ENCODE results near the gene DBP. TPM values are rescaled to one million over a fixed set of nuclear protein-coding genes. Genes with fewer than 3 reads are reported as not detected.

DBP gene
- total and polyA plus RNA-seq, 10 of the 15 experiments (the other 5 are each of a cell fraction or from before 2014, with no cell fraction given), result 2.0 to 10.6 (median 6.9) TPM

- ChIA-PET RAD21 (ENCODE audit: unreplicated experiment) (no interaction called here), POLR2A (no interaction called here), SMC1A (ENCODE audit: uncharacterized antibody, unreplicated experiment) (no interaction called here), CTCF (interaction anchor here (0.9 kb wide), 1 partner anchor 19 kb away, joined by 3 read pairs; no protein-coding TSS in a partner anchor)
- intact Hi-C loops (cut with micrococcal nuclease; ENCODE audit: unreplicated experiment), result no loop called here
- WGBS (ENCODE audit: insufficient coverage, insufficient replicate concordance, low lambda C conversion rate, missing lambda C conversion rate), result 80% methylated on average over 39 of the region's 39 CpGs
- ATAC-seq, result no peak
- no peaks in the 10 kb centered on the region for H3K27me3 ChIP-seq (replicated peaks in 1 of 2; ENCODE audit: control insufficient read depth in 2 of 2, insufficient read depth in 2 of 2, low read length in 1 of 2)
- no peaks in the 10 kb centered on the region for H3K4me1 ChIP-seq (ENCODE audit: control insufficient read depth, insufficient read depth, low read length)
- no peak overlapping the region for H3K4me3 ChIP-seq
- H3K4me2 ChIP-seq (ENCODE audit: control insufficient read depth, insufficient read depth), result no peak overlapping the region
- no peak for FAIRE-seq
- no peaks in the 10 kb centered on the region for H4K20me1 ChIP-seq (ENCODE audit: control insufficient read depth, insufficient read depth)
- no peaks in the 10 kb centered on the region for H3K9me3 ChIP-seq (replicated peaks; ENCODE audit: control insufficient read depth, insufficient read depth, low read length)
- DNase-seq (ENCODE audit: low read depth, low spot score), result no peak
- H3K79me2 ChIP-seq (ENCODE audit: control insufficient read depth, insufficient read depth, low read length), result no peaks in the 10 kb centered on the region
- no peak overlapping the region for H3K9ac ChIP-seq (ENCODE audit: control insufficient read depth, insufficient read depth, low read length)
- in situ Hi-C loops (cut with MboI), result no loop called here
- no peaks in the 10 kb centered on the region for H3K36me3 ChIP-seq (ENCODE audit: control insufficient read depth in 2 of 2, insufficient read depth in 2 of 2, low read length in 1 of 2)
- no peak overlapping the region for H2AFZ ChIP-seq (ENCODE audit: control insufficient read depth, low read depth, low read length)
- no peak overlapping the region for H3K27ac ChIP-seq (ENCODE audit: control insufficient read depth, insufficient read depth)
- no TSS peak for BruUV-seq (replicated peaks)
- TF ChIP-seq SMAD5 (IDR thresholded peaks at IDR 0.05; ENCODE audit: low read depth), result no peak
- TF ChIP-seq ZNF274 (IDR thresholded peaks at IDR 0.05; ENCODE audit: insufficient read depth, insufficient read length), result no peak
- no peak for TF ChIP-seq MTA2 (IDR thresholded peaks at IDR 0.05; ENCODE audit: low read depth)
- TF ChIP-seq FOXK2 (IDR thresholded peaks at IDR 0.05), result no peak
- TF ChIP-seq, protein P1, sequence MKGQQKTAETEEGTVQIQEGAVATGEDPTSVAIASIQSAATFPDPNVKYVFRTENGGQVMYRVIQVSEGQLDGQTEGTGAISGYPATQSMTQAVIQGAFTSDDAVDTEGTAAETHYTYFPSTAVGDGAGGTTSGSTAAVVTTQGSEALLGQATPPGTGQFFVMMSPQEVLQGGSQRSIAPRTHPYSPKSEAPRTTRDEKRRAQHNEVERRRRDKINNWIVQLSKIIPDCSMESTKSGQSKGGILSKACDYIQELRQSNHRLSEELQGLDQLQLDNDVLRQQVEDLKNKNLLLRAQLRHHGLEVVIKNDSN (IDR thresholded peaks at IDR 0.05; ENCODE audit: borderline replicate concordance, extremely low read length, insufficient read depth, low read depth, low read length), result no peak
- TF ChIP-seq FOS (IDR thresholded peaks at IDR 0.05; ENCODE audit: borderline replicate concordance, extremely low read depth, insufficient read length), result no peak
- TF ChIP-seq HDAC2 (IDR thresholded peaks at IDR 0.05), result no peak
Measured at GRCh38 chr19:48603449-48603848, 33.7 kb downstream of the DBP start.

DNA sequence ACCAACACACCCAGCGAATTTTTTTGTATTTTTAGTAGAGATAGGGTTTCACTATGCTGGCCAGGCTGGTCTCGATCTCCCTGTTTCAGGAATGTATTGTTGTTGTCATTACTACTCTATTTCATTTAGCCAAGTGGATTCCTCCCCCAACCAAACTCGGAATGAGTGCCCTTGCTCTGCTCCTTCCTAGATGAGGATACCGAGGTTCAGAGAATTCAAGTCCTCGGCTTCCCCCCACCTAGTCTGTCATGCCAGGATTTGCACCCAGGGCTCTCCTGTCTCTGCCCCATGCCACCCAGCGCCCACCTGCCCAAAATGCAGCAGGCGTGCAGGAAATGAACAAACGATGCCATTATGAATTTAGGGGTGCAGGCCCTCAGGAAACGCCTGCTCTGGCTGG lies 34.2 kb downstream of the DBP start:
- no peak for DNase-seq (ENCODE audit: low read depth, low spot score)
- POLR2A ChIA-PET, result no interaction called here
- H4K20me1 ChIP-seq (ENCODE audit: control insufficient read depth, insufficient read depth), result no peaks in the 10 kb centered on the region
- H3K4me3 ChIP-seq, result no peak overlapping the region
- H3K9ac ChIP-seq (ENCODE audit: control insufficient read depth, insufficient read depth, low read length), result no peak overlapping the region
- RAD21 ChIA-PET (ENCODE audit: unreplicated experiment), result no interaction called here
- H3K79me2 ChIP-seq (ENCODE audit: control insufficient read depth, insufficient read depth, low read length), result no peaks in the 10 kb centered on the region
- H3K4me1 ChIP-seq (ENCODE audit: control insufficient read depth, insufficient read depth, low read length), result no peaks in the 10 kb centered on the region
- no peak for ATAC-seq
- H3K27ac ChIP-seq (ENCODE audit: control insufficient read depth, insufficient read depth), result no peak overlapping the region
- intact Hi-C loops (cut with micrococcal nuclease; ENCODE audit: unreplicated experiment), result no loop called here
- no peaks in the 10 kb centered on the region for H3K36me3 ChIP-seq (ENCODE audit: control insufficient read depth in 2 of 2, insufficient read depth in 2 of 2, low read length in 1 of 2)
- FAIRE-seq, result no peak
- no peak overlapping the region for H2AFZ ChIP-seq (ENCODE audit: control insufficient read depth, low read depth, low read length)
- in situ Hi-C loops (cut with MboI), result no loop called here
- SMC1A ChIA-PET (ENCODE audit: uncharacterized antibody, unreplicated experiment), result no interaction called here
- H3K9me3 ChIP-seq (replicated peaks; ENCODE audit: control insufficient read depth, insufficient read depth, low read length), result no peaks in the 10 kb centered on the region
- H3K4me2 ChIP-seq (ENCODE audit: control insufficient read depth, insufficient read depth), result no peak overlapping the region
- CTCF ChIA-PET, result no interaction called here
- WGBS (ENCODE audit: insufficient coverage, insufficient replicate concordance, low lambda C conversion rate, missing lambda C conversion rate), result 46% methylated on average over 9 of the region's 9 CpGs
- no peaks in the 10 kb centered on the region for H3K27me3 ChIP-seq (replicated peaks in 1 of 2; ENCODE audit: control insufficient read depth in 2 of 2, insufficient read depth in 2 of 2, low read length in 1 of 2)
- BruUV-seq (replicated peaks), result no TSS peak
- TF ChIP-seq, protein P2, sequence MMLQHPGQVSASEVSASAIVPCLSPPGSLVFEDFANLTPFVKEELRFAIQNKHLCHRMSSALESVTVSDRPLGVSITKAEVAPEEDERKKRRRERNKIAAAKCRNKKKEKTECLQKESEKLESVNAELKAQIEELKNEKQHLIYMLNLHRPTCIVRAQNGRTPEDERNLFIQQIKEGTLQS (IDR thresholded peaks at IDR 0.05; ENCODE audit: borderline replicate concordance, extremely low read depth, low read depth, low read length), result no peak
- no peak for TF ChIP-seq POU2F2 (IDR thresholded peaks at IDR 0.05; ENCODE audit: borderline replicate concordance, low read depth, low read length)
- no peak for TF ChIP-seq ATF7 (IDR thresholded peaks at IDR 0.05; ENCODE audit: low read depth)
- no peak for TF ChIP-seq CHD1 (IDR thresholded peaks at IDR 0.05; ENCODE audit: low read depth, low read length)
- no peak for TF ChIP-seq SMARCA5 (IDR thresholded peaks at IDR 0.05)
- no peak for TF ChIP-seq SMAD5 (IDR thresholded peaks at IDR 0.05; ENCODE audit: low read depth)
- no peak for TF ChIP-seq NFYA (IDR thresholded peaks at IDR 0.05; ENCODE audit: borderline replicate concordance, low read depth, low read length)
- TF ChIP-seq ZNF592 (IDR thresholded peaks at IDR 0.05), result no peak
- TF ChIP-seq RB1 (IDR thresholded peaks at IDR 0.05; ENCODE audit: borderline replicate concordance), result no peak
